SU-DHL-6 (cell line): ENCODE measurements around the gene AXIN2.

Source experiments
- H2AFZ ChIP-seq: fragments of 200-600 bp; sonication (generic); 2 replicates; pipeline ENCODE4 v1.6.1; 2014; ENCODE audit warnings: low read depth, mild to moderate bottlenecking, moderate library complexity, mixed read lengths, antibody characterized with exemption, low read length; ENCODE audit not compliant: severe bottlenecking
- H3F3A ChIP-seq: fragments of 200-600 bp; shearing (Covaris generic); 2 replicates; pipeline ENCODE4 v1.6.0; 2016; ENCODE audit warnings: antibody characterized with exemption, mild to moderate bottlenecking; ENCODE audit not compliant: insufficient read depth
- H3K27ac ChIP-seq: fragments of 200-600 bp; sonication (generic); 2 replicates; pipeline ENCODE4 v1.5.1; 2016; ENCODE audit warnings: low read depth, mild to moderate bottlenecking, low read length, moderate library complexity, mixed read lengths
- H3K27me3 ChIP-seq: fragments of 200-600 bp; sonication (generic), shearing (Covaris generic); 2 replicates; pipeline ENCODE4 v1.6.0; 2014; ENCODE audit warnings: mild to moderate bottlenecking, low read length
- H3K36me3 ChIP-seq: fragments of 200-600 bp; sonication (generic); 2 replicates; pipeline ENCODE4 v1.6.1; 2014; ENCODE audit warnings: mild to moderate bottlenecking, low read length, mixed read lengths
- H3K4me2 ChIP-seq: fragments of 300-600, 200-600 bp; shearing (Covaris generic), sonication (generic); 2 replicates; pipeline ENCODE4 v1.6.0; 2014; ENCODE audit warnings: low read length, low read depth, mild to moderate bottlenecking; ENCODE audit not compliant: poor library complexity, severe bottlenecking
- H3K4me3 ChIP-seq: fragments of 200-600 bp; sonication (generic); 2 replicates; pipeline ENCODE4 v1.5.1; 2014; ENCODE audit warnings: antibody characterized with exemption, low read length, mild to moderate bottlenecking, mixed read lengths; ENCODE audit not compliant: insufficient read depth, poor library complexity, severe bottlenecking
- H3K79me2 ChIP-seq: fragments of 200-600 bp; sonication (generic); 2 replicates; pipeline ENCODE4 v1.6.1; 2014; ENCODE audit warnings: mild to moderate bottlenecking, low read length, moderate library complexity; ENCODE audit not compliant: insufficient read depth
- H3K9ac ChIP-seq: fragments of 200-600 bp; sonication (generic); 2 replicates; pipeline ENCODE4 v1.7.0; 2014; ENCODE audit warnings: mild to moderate bottlenecking, low read length
- H3K9me2 ChIP-seq: fragments of 200-600 bp; sonication (generic); replicated peaks from 2 replicates; pipeline ENCODE4 v1.6.1; 2014; ENCODE audit warnings: low read length; ENCODE audit not compliant: insufficient read depth
- H3K9me3 ChIP-seq: fragments of 200-600 bp; sonication (generic); 2 replicates; pipeline ENCODE4 v1.6.1; 2014; ENCODE audit warnings: low read length, mixed read lengths; ENCODE audit not compliant: insufficient read depth
- H4K20me1 ChIP-seq: fragments of 200-600 bp; sonication (generic); 2 replicates; pipeline ENCODE4 v1.6.1; 2014; ENCODE audit warnings: low read depth, mild to moderate bottlenecking, antibody characterized with exemption, low read length, moderate library complexity, mixed read lengths
- CTCF ChIP-seq: fragments of 200-600 bp; sonication (generic); IDR thresholded peaks from one replicate; pipeline ENCODE4 v1.5.1; 2017; ENCODE audit warnings: antibody characterized with exemption, mild to moderate bottlenecking, low read length, moderate library complexity; ENCODE audit not compliant: insufficient read depth, poor library complexity, severe bottlenecking
- EZH2phosphoT487 ChIP-seq: fragments of 200-600 bp; sonication (generic), shearing (Covaris generic); conservative IDR thresholded peaks from 2 replicates; pipeline ENCODE4 v1.6.1; 2018; ENCODE audit warnings: mild to moderate bottlenecking, antibody characterized with exemption, low read length, moderate library complexity, mixed read lengths

Gene AXIN2

DNA sequence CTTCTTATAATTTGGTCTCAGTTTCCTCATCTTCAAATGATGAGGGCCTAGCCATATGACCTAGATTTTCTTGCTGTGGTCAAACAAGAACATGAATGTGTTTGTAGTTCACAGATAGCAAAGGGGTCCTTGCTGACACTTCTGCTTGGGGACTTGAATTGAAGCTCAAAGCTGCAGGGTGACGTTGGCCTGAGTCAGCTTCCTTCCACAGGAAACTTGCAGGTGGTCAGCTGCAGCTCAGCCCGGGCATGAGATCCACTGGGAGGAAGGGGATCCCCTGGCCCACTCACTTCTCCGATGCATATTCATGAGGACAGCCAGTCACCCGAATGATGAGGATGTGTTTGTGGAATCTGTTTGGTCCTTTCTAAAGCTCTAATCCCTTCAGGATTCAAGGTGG is 42.6 kb upstream of the AXIN2 start:
- H3K4me3 ChIP-seq = no peak overlapping the region
- no peak overlapping the region for H3K27ac ChIP-seq
- H3K9me3 ChIP-seq = no peaks in the 10 kb centered on the region
- H3K79me2 ChIP-seq = no peaks in the 10 kb centered on the region
- H3K36me3 ChIP-seq = no peaks in the 10 kb centered on the region
- H3K27me3 ChIP-seq = no peaks in the 10 kb centered on the region
- no peak overlapping the region for H2AFZ ChIP-seq
- H3K9me2 ChIP-seq = no peaks in the 10 kb centered on the region
- no peaks in the 10 kb centered on the region for H3F3A ChIP-seq
- no peak for TF ChIP-seq EZH2phosphoT487
- TF ChIP-seq CTCF = no peak
- no peak overlapping the region for H3K9ac ChIP-seq
- no peaks in the 10 kb centered on the region for H4K20me1 ChIP-seq
- no peak overlapping the region for H3K4me2 ChIP-seq

DNA sequence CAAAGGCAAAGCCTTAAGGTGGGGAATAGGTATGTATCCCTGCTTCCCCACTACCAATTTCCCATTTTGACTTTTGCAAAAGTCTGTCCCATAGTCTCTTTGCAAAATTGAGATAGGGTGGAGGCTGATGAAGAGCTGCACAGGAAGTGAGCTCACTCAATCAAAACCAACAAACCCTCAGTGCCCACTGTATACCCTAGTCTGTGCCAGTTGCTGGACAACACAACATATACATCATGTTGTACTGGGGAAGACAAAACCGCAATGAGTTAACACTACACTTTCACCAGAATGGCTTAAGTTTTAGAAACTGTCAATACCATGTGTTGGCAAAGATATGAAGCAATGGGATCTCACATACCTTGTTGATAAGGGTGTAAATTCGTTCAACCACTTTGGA is 40.4 kb upstream of the AXIN2 start:
- no peak overlapping the region for H3K4me3 ChIP-seq
- TF ChIP-seq EZH2phosphoT487 (no peak), CTCF (no peak)
- no peak overlapping the region for H3K4me2 ChIP-seq
- H3K27ac ChIP-seq = no peak overlapping the region
- H2AFZ ChIP-seq = no peak overlapping the region
- no peaks in the 10 kb centered on the region for H4K20me1 ChIP-seq
- H3F3A ChIP-seq = no peaks in the 10 kb centered on the region
- H3K36me3 ChIP-seq = no peaks in the 10 kb centered on the region
- H3K79me2 ChIP-seq = no peaks in the 10 kb centered on the region
- H3K27me3 ChIP-seq = no peaks in the 10 kb centered on the region
- H3K9me2 ChIP-seq = no peaks in the 10 kb centered on the region
- no peaks in the 10 kb centered on the region for H3K9me3 ChIP-seq
- H3K9ac ChIP-seq = no peak overlapping the region

DNA sequence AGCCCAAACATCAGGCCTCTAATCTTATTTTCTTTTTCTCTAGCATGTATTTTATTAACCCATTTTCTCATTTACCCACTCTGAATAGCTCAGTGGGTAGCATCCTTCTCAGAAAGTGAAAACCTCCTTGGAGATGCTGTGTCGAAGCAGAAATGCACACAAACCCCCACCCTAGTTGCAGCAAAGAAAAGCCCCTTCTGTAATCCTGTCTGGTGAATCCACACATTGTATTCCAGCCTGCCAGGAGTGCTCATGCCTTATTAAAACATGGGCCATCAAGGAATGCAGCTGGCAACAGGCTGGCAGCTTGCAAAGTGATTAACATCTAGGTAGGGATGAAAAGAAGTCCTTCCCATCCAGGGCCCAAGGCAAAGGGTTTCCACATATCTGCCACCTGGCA is 39.7 kb upstream of the AXIN2 start:
- Histone ChIP-seq H3K9me2 (no peaks in the 10 kb centered on the region), H3F3A (no peaks in the 10 kb centered on the region), H3K36me3 (no peaks in the 10 kb centered on the region), H3K4me2 (no peak overlapping the region), H3K9ac (no peak overlapping the region), H3K27ac (no peak overlapping the region), H2AFZ (no peak overlapping the region), H3K4me3 (no peak overlapping the region), H4K20me1 (no peaks in the 10 kb centered on the region), H3K79me2 (no peaks in the 10 kb centered on the region), H3K9me3 (no peaks in the 10 kb centered on the region), H3K27me3 (no peaks in the 10 kb centered on the region)
- TF ChIP-seq EZH2phosphoT487 (no peak), CTCF (no peak)

- H3F3A ChIP-seq = no peaks in the 10 kb centered on the region
- H3K9me2 ChIP-seq = no peaks in the 10 kb centered on the region
- no peak overlapping the region for H3K4me3 ChIP-seq
- no peaks in the 10 kb centered on the region for H3K79me2 ChIP-seq
- no peaks in the 10 kb centered on the region for H4K20me1 ChIP-seq
- H3K9ac ChIP-seq = no peak overlapping the region
- H3K4me2 ChIP-seq = no peak overlapping the region
- no peak overlapping the region for H3K27ac ChIP-seq
- no peaks in the 10 kb centered on the region for H3K9me3 ChIP-seq
- no peak for TF ChIP-seq CTCF
- H2AFZ ChIP-seq = no peak overlapping the region
- H3K36me3 ChIP-seq = no peaks in the 10 kb centered on the region
- H3K27me3 ChIP-seq = no peaks in the 10 kb centered on the region
These were observed 39.1 kb upstream of the AXIN2 start for GRCh38 chr17:65600518-65600917.
